Measurements from ENCODE around the gene PCDHB3.
"Not testable (repeated sequence)": the region's sequence is repeated elsewhere in the genome, so short reads cannot be mapped to it uniquely, and the experiment has no call there.

DNA sequence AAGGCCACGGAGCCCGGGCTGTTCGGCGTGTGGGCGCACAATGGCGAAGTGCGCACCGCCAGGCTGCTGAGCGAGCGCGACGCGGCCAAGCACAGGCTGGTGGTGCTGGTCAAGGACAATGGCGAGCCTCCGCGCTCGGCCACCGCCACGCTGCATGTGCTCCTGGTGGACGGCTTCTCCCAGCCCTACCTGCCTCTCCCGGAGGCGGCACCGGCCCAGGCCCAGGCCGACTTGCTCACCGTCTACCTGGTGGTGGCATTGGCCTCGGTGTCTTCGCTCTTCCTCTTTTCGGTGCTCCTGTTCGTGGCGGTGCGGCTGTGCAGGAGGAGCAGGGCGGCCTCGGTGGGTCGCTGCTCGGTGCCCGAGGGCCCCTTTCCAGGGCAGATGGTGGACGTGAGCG, 2.2 kb downstream of the PCDHB3 start:
- TF ChIP-seq POLR2AphosphoS5, CTCF (IDR thresholded peaks at IDR 0.05): not testable (repeated sequence)
